Activated B cell treated with CpG ODN at 0.5 μM for 24 hours (primary cell): ENCODE data around the gene WDR64. TPM values are rescaled to one million over a fixed set of nuclear protein-coding genes. Genes with fewer than 3 reads are reported as not detected.
"Not testable (repeated sequence)": the region's sequence is repeated elsewhere in the genome, so short reads cannot be mapped to it uniquely, and the experiment has no call there.

Experiments
- ATAC-seq: fragments of 200-7000 bp; cut with Tn5 transposase; one replicate; pipeline ENCODE4 v1.10.0; 2021; ENCODE audit warnings: low read depth, mild to moderate bottlenecking, moderate library complexity
- CTCF ChIA-PET: fragments of 350-600 bp; sonication (Branson Sonifier 250); formaldehyde crosslinking; loops from one replicate; lab custom pipeline; 2021; ENCODE audit warnings: antibody characterized with exemption; lab: Charles Lee
- POLR2A ChIA-PET: fragments of 350-600 bp; sonication (Branson Sonifier 250); formaldehyde crosslinking; loops from one replicate; lab custom pipeline; 2021; ENCODE audit warnings: antibody characterized with exemption; lab: Charles Lee
- DNase-seq: peaks from one replicate; pipeline ENCODE4 v3.0.0; 2022
- H3K27ac Mint-ChIP-seq: one replicate; pipeline ENCODE4 v1.8.0; 2020; ENCODE audit warnings: mixed read lengths
- H3K27me3 Mint-ChIP-seq: one replicate; pipeline ENCODE4 v1.8.0; 2021; ENCODE audit warnings: mixed read lengths
- H3K36me3 Mint-ChIP-seq: one replicate; pipeline ENCODE4 v1.8.0; 2021; ENCODE audit warnings: low read depth, mixed read lengths
- H3K4me1 Mint-ChIP-seq: one replicate; pipeline ENCODE4 v1.8.0; 2021; ENCODE audit warnings: mixed read lengths
- H3K4me3 Mint-ChIP-seq: one replicate; pipeline ENCODE4 v1.8.0; 2020; ENCODE audit warnings: mild to moderate bottlenecking, mixed read lengths
- H3K9me3 Mint-ChIP-seq: one replicate; pipeline ENCODE4 v1.8.0; 2020; ENCODE audit warnings: mixed read lengths
- CTCF ChIP-seq: fragments of 200-600 bp; IDR thresholded peaks from one replicate; pipeline ENCODE4 v1.8.0; 2022; ENCODE audit warnings: antibody characterized with exemption, mild to moderate bottlenecking
- intact Hi-C: fragments of 100-400 bp; cut with micrococcal nuclease; formaldehyde crosslinking; loops from one replicate; pipeline ENCODE4 v1.15.1; 2024
- total RNA-seq: library from RNA; stranded (reverse); gene quantifications from 2 replicates; pipeline ENCODE4 v1.2.3, GENCODE V29; 2022

The WDR64 gene
- total RNA-seq, 1 donor from 2014 or later = 0.58 TPM

GRCh38 chr1:241679404-241679803 is 27.3 kb downstream of the WDR64 start:
- POLR2A ChIA-PET = no interaction called here
- ATAC-seq = no peak
- Mint-ChIP-seq H3K36me3 (no peaks in the 10 kb centered on the region), H3K27ac (no peak overlapping the region), H3K4me1 (peaks cover 10% of the 10 kb centered on the region), H3K27me3 (peaks cover 21% of the 10 kb centered on the region), H3K9me3 (peaks cover 8% of the 10 kb centered on the region), H3K4me3 (no peak overlapping the region)
- no peak for DNase-seq
- intact Hi-C loops = no loop called here
- CTCF ChIA-PET = no interaction called here
- TF ChIP-seq CTCF = no peak

GRCh38 chr1:241679961-241680360 is 27.9 kb downstream of the WDR64 start:
- ChIA-PET CTCF (no interaction called here), POLR2A (no interaction called here)
- ATAC-seq = no peak
- TF ChIP-seq CTCF = no peak
- intact Hi-C loops = no loop called here
- H3K36me3 Mint-ChIP-seq = no peaks in the 10 kb centered on the region
- H3K9me3 Mint-ChIP-seq = peaks cover 8% of the 10 kb centered on the region
- H3K4me1 Mint-ChIP-seq = peaks cover 10% of the 10 kb centered on the region
- H3K27me3 Mint-ChIP-seq = peaks cover 25% of the 10 kb centered on the region
- DNase-seq = no peak
- H3K27ac Mint-ChIP-seq = no peak overlapping the region
- H3K4me3 Mint-ChIP-seq = no peak overlapping the region

GRCh38 chr1:241681861-241682448 is 29.9 kb downstream of the WDR64 start:
- CTCF ChIA-PET, H3K36me3 Mint-ChIP-seq, H3K4me1 Mint-ChIP-seq: not testable (repeated sequence)

GRCh38 chr1:241682921-241683320 is 30.8 kb downstream of the WDR64 start:
- CTCF ChIA-PET = no interaction called here
- H3K27ac Mint-ChIP-seq = no peak overlapping the region
- peaks cover 2% of the 10 kb centered on the region for H3K4me1 Mint-ChIP-seq
- H3K9me3 Mint-ChIP-seq = peaks cover 8% of the 10 kb centered on the region
- POLR2A ChIA-PET = no interaction called here
- DNase-seq = no peak
- peaks cover 31% of the 10 kb centered on the region for H3K27me3 Mint-ChIP-seq
- intact Hi-C loops = no loop called here
- H3K4me3 Mint-ChIP-seq = no peak overlapping the region
- TF ChIP-seq CTCF = no peak
- H3K36me3 Mint-ChIP-seq = no peaks in the 10 kb centered on the region
- no peak for ATAC-seq

More at GRCh38 chr1:241681861-241682448, 29.9 kb downstream of the WDR64 start:
- peaks cover 31% of the 10 kb centered on the region for H3K27me3 Mint-ChIP-seq
- H3K9me3 Mint-ChIP-seq, intact Hi-C loops, H3K4me3 Mint-ChIP-seq, ATAC-seq, H3K27ac Mint-ChIP-seq, DNase-seq, POLR2A ChIA-PET: not testable (repeated sequence)

- Mint-ChIP-seq H3K4me3 (no peak overlapping the region), H3K27me3 (peaks cover 31% of the 10 kb centered on the region), H3K4me1 (no peaks in the 10 kb centered on the region), H3K9me3 (peaks cover 8% of the 10 kb centered on the region), H3K36me3 (no peaks in the 10 kb centered on the region), H3K27ac (no peak overlapping the region)
- ChIA-PET POLR2A (no interaction called here), CTCF (no interaction called here)
- intact Hi-C loops = no loop called here
- TF ChIP-seq CTCF = no peak
- DNase-seq (no peak), ATAC-seq (no peak)
Measured at GRCh38 chr1:241684108-241684507, 32.0 kb downstream of the WDR64 start.

GRCh38 chr1:241688940-241689368 is 36.9 kb downstream of the WDR64 start:
- H3K36me3 Mint-ChIP-seq = no peaks in the 10 kb centered on the region
- POLR2A ChIA-PET = no interaction called here
- TF ChIP-seq CTCF = no peak
- no peaks in the 10 kb centered on the region for H3K4me1 Mint-ChIP-seq
- CTCF ChIA-PET = no interaction called here
- no peak overlapping the region for H3K4me3 Mint-ChIP-seq
- DNase-seq = no peak
- no peak for ATAC-seq
- intact Hi-C loops = no loop called here
- H3K27ac Mint-ChIP-seq = no peak overlapping the region
- H3K9me3 Mint-ChIP-seq = no peaks in the 10 kb centered on the region
- H3K27me3 Mint-ChIP-seq = peaks cover 21% of the 10 kb centered on the region
